ENCODE data around the gene SLAMF9. TPM values are rescaled to one million over a fixed set of nuclear protein-coding genes. Genes with fewer than 3 reads are reported as not detected.

SLAMF9 gene
- total RNA-seq, 1 experiment from 2014 or later, result not detected

DNA sequence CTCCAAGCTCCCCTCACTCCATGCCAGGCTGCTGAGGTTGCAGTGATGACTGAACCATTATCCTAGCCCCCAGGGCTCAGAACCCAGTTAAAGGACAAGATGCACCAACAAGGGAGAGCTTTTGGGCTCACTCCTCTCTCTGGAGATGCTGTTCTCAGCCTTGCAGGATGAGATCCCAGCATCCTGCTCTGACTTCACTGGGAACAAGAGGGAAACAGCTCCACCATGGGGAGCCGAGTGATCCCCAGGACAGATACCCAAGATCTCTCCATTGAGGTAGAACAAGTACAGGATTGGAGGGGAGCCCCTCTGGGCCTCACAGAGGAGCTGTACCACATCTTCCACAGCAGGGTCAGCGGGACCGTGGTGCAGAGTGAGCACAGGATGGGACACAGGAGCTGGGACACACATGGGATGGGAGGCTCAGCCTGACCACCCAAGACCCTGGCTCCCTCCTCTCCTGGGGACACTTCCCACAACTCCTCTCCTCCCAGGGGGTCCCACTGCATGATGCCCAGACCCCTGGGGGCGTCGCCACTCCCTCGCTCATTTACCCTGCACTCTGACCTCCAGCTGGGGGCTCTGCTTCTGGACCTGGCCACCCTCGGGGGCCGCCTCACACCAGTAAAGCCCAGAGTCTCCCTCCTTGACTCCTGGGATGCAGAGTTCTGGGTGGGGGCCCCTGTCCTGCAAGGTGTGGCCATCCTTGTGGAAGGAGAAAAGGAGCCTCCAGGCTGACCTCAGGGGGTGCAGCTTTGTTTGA lies 18.6 kb upstream of the SLAMF9 start:
- Histone ChIP-seq H3K27me3 (ENCODE audit: control insufficient read depth, insufficient read depth, low read length) (peaks cover 9% of the 10 kb centered on the region), H3K27ac (ENCODE audit: low read length) (no peak overlapping the region), H3K36me3 (ENCODE audit: control insufficient read depth, insufficient read depth, low read length) (no peaks in the 10 kb centered on the region), H3K4me1 (ENCODE audit: control insufficient read depth, insufficient read depth, low read length) (no peaks in the 10 kb centered on the region), H3K4me3 (ENCODE audit: low read depth in 2 of 2, low read length in 2 of 2) (no peak overlapping the region), H3K9me3 (ENCODE audit: control insufficient read depth, insufficient read depth, low read depth, low read length) (no peaks in the 10 kb centered on the region)
- intact Hi-C loops (cut with micrococcal nuclease; ENCODE audit: unreplicated experiment), result no loop called here
- POLR2A ChIA-PET, result no interaction called here
- BruUV-seq (replicated peaks), result no TSS peak
- peak; percentile 36; the same call in 1 of the 2 replicates for ATAC-seq
- CTCF ChIA-PET, result interaction anchor here (0.6 kb wide), 1 partner anchor 468 kb away, joined by 3 read pairs; no protein-coding TSS in a partner anchor
- TF ChIP-seq SIN3A (IDR thresholded peaks at IDR 0.05; ENCODE audit: borderline replicate concordance, insufficient read depth, low read depth, low read length) (no peak), TCF7L2 (IDR thresholded peaks at IDR 0.05; ENCODE audit: low read depth, low read length) (no peak), POLR2AphosphoS5 (IDR thresholded peaks at IDR 0.05; ENCODE audit: low read depth, low read length) (no peak)
- TF ChIP-seq, protein P1, sequence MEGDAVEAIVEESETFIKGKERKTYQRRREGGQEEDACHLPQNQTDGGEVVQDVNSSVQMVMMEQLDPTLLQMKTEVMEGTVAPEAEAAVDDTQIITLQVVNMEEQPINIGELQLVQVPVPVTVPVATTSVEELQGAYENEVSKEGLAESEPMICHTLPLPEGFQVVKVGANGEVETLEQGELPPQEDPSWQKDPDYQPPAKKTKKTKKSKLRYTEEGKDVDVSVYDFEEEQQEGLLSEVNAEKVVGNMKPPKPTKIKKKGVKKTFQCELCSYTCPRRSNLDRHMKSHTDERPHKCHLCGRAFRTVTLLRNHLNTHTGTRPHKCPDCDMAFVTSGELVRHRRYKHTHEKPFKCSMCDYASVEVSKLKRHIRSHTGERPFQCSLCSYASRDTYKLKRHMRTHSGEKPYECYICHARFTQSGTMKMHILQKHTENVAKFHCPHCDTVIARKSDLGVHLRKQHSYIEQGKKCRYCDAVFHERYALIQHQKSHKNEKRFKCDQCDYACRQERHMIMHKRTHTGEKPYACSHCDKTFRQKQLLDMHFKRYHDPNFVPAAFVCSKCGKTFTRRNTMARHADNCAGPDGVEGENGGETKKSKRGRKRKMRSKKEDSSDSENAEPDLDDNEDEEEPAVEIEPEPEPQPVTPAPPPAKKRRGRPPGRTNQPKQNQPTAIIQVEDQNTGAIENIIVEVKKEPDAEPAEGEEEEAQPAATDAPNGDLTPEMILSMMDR (IDR thresholded peaks at IDR 0.05), result no peak
- TF ChIP-seq, protein P2, sequence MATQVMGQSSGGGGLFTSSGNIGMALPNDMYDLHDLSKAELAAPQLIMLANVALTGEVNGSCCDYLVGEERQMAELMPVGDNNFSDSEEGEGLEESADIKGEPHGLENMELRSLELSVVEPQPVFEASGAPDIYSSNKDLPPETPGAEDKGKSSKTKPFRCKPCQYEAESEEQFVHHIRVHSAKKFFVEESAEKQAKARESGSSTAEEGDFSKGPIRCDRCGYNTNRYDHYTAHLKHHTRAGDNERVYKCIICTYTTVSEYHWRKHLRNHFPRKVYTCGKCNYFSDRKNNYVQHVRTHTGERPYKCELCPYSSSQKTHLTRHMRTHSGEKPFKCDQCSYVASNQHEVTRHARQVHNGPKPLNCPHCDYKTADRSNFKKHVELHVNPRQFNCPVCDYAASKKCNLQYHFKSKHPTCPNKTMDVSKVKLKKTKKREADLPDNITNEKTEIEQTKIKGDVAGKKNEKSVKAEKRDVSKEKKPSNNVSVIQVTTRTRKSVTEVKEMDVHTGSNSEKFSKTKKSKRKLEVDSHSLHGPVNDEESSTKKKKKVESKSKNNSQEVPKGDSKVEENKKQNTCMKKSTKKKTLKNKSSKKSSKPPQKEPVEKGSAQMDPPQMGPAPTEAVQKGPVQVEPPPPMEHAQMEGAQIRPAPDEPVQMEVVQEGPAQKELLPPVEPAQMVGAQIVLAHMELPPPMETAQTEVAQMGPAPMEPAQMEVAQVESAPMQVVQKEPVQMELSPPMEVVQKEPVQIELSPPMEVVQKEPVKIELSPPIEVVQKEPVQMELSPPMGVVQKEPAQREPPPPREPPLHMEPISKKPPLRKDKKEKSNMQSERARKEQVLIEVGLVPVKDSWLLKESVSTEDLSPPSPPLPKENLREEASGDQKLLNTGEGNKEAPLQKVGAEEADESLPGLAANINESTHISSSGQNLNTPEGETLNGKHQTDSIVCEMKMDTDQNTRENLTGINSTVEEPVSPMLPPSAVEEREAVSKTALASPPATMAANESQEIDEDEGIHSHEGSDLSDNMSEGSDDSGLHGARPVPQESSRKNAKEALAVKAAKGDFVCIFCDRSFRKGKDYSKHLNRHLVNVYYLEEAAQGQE (IDR thresholded peaks at IDR 0.05; ENCODE audit: insufficient read depth in 1 of 2, low read depth in 2 of 2, low read length in 1 of 2), result no peak
- in situ Hi-C loops (cut with HindIII; ENCODE audit: low pct_unique_long_range_greater_than_20kb, low sequenced_read_pairs), result no loop called here
- DNase-seq (ENCODE audit: low read depth, low spot score), result no peak

- no peaks in the 10 kb centered on the region for H3K4me1 ChIP-seq (ENCODE audit: control insufficient read depth, insufficient read depth, low read length)
- DNase-seq (ENCODE audit: low read depth, low spot score) (no peak), ATAC-seq (no peak)
- in situ Hi-C loops (cut with HindIII; ENCODE audit: low pct_unique_long_range_greater_than_20kb, low sequenced_read_pairs), result no loop called here
- H3K4me3 ChIP-seq (ENCODE audit: low read depth in 2 of 2, low read length in 2 of 2), result no peak overlapping the region
- H3K36me3 ChIP-seq (ENCODE audit: control insufficient read depth, insufficient read depth, low read length), result no peaks in the 10 kb centered on the region
- BruUV-seq (replicated peaks), result no TSS peak
- H3K27ac ChIP-seq (ENCODE audit: low read length), result no peak overlapping the region
- no peak for TF ChIP-seq TCF7L2 (IDR thresholded peaks at IDR 0.05; ENCODE audit: low read depth, low read length)
- TF ChIP-seq, protein P1 (IDR thresholded peaks at IDR 0.05), result no peak
- TF ChIP-seq POLR2AphosphoS5 (IDR thresholded peaks at IDR 0.05; ENCODE audit: low read depth, low read length), result no peak
- TF ChIP-seq SIN3A (IDR thresholded peaks at IDR 0.05; ENCODE audit: borderline replicate concordance, insufficient read depth, low read depth, low read length), result no peak
- TF ChIP-seq, protein P2 (IDR thresholded peaks at IDR 0.05; ENCODE audit: insufficient read depth in 1 of 2, low read depth in 2 of 2, low read length in 1 of 2), result no peak
- H3K9me3 ChIP-seq (ENCODE audit: control insufficient read depth, insufficient read depth, low read depth, low read length), result no peaks in the 10 kb centered on the region
- intact Hi-C loops (cut with micrococcal nuclease; ENCODE audit: unreplicated experiment), result no loop called here
- H3K27me3 ChIP-seq (ENCODE audit: control insufficient read depth, insufficient read depth, low read length), result peaks cover 7% of the 10 kb centered on the region; the same call in 1 of the 2 replicates
- ChIA-PET POLR2A (no interaction called here), CTCF (no interaction called here)
Measured at GRCh38 chr1:159970932-159971342, 16.9 kb upstream of the SLAMF9 start.
